ENCODE results near the gene ARVCF.

Gene ARVCF

DNA sequence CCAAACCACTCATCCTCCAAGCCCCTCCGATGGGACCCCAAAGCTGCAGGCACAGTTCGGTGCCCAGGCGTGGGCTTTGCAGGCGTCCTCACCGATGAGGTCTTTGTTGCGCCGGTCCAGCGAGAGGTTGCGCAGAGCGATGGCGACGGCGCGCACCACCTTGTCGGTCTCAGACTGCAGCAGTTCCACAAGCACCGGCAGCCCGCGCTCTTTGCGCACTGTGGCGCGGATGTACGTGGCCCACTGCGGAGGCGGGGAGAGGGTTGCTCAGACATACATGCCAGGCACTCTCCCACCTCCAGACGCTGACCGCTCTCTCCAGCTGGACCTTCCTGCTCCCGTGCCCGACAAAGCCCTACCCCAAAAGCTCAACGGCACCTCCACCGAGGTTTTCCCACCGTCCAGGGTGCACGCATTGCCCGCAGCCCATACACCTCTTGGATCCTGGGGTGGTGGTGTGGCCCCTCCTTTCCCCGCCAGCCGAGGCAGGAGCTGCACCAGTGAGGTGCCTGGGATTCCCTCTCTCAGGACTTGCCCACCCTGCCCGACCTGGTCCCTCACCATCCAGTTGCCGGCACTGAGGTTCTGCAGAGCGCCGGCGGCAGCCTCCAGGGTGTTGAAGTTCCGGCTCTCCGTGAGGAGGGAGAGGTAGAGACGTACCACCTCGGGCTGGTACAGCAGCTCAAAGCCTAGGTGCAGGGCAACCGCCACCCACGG is 42.9 kb downstream of the ARVCF start:
- DNase-seq (ENCODE audit: low spot score): no peak

DNA sequence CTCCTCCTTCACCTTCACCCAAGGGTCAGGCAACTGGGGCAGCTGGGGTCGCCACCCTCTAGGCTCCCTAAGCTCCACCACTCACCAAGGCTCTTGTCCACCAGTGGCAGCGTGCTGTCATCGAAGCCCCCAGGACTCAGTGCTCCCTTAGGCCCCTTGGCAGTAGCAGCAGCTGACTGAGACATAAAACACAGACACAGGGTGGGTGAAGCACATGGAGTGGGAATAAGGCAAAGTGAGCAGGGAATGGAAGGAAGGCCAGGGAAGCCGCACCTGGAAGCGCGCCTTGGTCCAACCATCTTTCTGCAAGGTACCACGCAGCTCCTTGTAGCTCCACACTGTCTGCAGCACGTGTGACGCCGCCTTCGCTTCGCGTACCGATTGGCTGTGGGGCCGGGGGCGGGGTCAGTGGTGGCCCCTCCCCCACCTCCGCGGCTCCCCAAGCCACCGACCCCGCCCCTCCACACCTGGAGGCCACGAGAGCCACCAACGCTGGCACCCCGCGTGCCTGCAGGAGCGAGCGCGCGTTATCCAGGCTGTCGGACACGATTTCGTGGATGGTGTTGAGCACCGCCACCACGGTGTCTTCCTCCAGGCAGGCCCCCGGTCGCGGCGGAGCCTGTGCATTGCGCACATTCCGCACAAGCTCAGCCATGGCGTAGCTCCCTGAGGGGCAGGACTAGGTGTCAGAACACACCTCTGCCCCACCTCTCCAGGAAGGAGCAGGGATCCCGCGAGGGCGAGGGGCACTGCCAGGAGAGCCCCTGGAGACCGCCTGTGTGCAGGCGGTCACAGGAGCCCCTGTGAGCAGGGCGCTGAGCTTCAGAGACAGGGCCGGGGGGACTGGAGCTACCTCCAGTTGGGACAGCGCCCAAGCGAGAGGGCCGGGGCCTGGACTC is 43.7 kb downstream of the ARVCF start:
- DNase-seq (ENCODE audit: low spot score): no peak

- no peak for DNase-seq (ENCODE audit: low spot score)
Measured at GRCh38 chr22:19972251-19972650, 44.4 kb downstream of the ARVCF start.

DNA sequence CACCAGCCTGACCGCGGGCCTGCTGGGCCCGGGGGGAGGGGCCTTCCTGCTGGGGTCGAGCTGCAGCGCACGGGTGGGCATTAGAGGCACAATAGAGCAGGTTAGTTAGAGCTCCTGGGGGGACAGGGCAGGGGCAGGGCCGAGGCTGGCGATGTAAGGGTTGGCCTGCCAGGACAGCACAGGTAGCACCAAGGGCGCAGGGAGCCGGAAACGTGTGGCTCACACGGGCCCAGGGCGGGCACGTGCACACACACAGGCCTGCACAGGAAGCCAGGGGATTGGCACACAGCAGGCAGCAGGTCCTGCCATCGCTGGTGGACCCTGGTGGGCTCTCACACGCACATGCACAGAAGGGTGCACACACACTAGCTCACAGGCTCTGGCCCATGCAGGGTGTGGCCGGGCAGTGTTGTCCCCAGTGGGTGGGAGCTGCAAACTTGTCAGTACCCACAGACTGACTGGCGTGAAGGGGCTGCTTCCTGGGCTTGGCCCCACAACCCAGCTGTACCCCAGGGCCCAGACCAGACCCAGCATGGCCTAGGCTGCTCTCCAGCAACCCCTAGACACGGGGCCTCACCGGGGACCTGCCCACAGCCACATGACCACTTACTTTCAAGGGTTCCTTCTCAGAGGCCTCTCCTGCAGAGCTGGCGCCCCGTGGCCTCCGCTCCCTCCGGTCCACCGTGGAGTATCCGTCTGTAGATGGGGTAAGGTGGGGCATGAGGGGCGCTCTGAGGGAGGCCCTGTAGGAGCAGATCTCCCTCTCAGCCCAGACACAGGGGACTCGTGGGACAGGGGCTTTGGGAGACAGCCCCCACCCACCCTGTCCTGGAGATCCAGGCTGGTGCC is 45.1 kb downstream of the ARVCF start:
- no peak for DNase-seq (ENCODE audit: low spot score)

DNA sequence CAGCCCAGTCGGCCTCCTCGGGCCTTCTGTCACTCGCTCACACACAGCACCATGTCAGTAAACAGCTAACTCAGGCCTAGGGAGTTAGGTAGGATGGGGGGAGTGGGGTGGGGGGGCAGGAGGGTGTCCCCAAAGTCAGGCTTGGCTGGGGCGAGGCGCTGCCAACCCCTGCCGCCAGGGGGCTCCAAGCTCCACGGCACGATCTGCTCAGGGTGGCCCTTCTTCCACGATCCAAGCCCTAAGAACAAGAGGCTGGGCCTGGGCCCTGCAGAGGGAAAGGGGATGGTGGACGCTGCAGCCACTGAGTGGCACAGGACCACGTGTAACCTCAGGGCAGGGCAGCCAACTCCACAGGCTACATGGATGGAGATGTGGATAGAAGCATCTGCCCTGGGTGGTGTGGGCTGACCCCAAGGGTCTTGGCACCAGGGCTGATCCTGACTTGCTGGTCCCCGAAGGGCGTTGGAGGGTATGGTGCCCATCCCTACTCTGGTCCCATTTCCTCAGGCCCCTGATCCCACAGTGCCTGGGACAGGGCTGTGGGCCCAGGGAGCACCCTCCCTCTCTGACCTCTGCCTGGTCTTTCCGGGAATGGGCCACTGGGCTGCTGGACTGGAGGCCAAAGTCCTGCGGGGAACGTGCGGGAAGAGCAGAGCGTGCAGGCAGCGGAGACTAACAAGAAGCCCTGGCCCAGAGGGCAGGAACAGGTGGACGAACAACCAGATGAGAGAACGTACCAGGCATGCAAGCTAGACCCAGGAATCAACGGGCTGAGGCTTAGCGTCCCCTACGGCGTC is 45.9 kb downstream of the ARVCF start:
- DNase-seq (ENCODE audit: low spot score): peak; percentile 78

DNA sequence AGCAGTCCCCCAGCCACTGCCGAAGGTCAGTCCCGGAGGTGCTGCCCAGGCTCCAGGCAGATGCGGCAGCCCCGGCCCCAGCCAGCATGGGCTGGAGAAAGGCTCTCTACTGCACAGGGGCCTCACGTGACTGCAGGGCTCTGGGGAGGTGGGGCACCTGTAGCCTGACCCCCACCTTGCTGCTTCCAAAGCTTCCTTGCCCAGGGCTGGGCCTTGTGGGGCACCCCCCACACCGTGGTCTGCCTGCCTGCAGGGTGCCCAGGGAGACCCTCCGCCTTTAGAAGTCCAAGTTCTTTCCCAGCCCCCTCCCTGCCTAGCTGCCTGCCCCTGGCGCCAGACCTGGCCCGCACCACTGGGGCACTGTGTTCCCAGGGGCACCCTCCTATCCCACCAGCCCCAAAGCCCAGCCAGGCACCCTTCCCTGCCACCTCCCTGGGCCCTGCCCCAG is 46.6 kb downstream of the ARVCF start:
- no peak for DNase-seq (ENCODE audit: low spot score)

- DNase-seq (ENCODE audit: low spot score): no peak
Measured at GRCh38 chr22:19969141-19969928, 47.3 kb downstream of the ARVCF start.

DNA sequence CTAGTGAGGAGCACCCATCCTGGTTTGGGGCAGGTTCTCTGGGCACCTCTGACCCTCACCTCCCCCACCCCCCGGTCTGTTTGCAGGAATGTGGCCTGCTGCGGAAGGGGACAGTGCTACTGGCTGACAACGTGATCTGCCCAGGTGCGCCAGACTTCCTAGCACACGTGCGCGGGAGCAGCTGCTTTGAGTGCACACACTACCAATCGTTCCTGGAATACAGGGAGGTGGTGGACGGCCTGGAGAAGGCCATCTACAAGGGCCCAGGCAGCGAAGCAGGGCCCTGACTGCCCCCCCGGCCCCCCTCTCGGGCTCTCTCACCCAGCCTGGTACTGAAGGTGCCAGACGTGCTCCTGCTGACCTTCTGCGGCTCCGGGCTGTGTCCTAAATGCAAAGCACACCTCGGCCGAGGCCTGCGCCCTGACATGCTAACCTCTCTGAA is 48.2 kb downstream of the ARVCF start:
- no peak for DNase-seq (ENCODE audit: low spot score)

GRCh38 chr22:19967850-19968449 is 48.7 kb downstream of the ARVCF start:
- DNase-seq (ENCODE audit: low spot score): no peak

GRCh38 chr22:19966908-19967750 is 49.5 kb downstream of the ARVCF start:
- DNase-seq (ENCODE audit: low spot score): no peak

GRCh38 chr22:19965771-19966709 is 50.6 kb downstream of the ARVCF start:
- DNase-seq (ENCODE audit: low spot score): no peak

GRCh38 chr22:19964701-19965386 is 51.8 kb downstream of the ARVCF start:
- no peak for DNase-seq (ENCODE audit: low spot score)

DNA sequence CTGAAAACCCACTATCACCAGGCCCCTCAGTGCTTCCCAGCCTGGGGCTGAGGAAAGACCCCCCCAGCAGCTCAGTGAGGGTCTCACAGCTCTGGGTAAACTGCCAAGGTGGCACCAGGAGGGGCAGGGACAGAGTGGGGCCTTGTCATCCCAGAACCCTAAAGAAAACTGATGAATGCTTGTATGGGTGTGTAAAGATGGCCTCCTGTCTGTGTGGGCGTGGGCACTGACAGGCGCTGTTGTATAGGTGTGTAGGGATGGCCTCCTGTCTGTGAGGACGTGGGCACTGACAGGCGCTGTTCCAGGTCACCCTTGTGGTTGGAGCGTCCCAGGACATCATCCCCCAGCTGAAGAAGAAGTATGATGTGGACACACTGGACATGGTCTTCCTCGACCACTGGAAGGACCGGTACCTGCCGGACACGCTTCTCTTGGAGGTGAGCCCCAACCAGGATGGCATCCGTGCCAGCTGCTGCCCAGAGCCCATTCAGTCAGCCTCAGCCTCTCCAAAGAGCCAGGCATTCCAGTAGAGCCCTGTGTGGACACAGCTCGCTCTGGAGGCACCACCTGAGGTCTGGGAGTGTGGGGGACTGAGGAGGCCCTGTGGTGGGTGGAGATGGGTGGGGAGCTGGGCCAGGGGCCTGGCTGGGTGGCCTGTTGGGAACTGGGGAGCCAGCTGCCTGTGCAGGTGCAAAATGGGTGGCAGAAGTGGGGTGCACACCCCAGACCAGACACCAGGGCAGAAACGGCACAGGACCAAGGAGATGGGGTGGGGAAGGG is 52.6 kb downstream of the ARVCF start:
- DNase-seq (ENCODE audit: low spot score): no peak

GRCh38 chr22:19962909-19963806 is 53.5 kb downstream of the ARVCF start:
- DNase-seq (ENCODE audit: low spot score): no peak

DNA sequence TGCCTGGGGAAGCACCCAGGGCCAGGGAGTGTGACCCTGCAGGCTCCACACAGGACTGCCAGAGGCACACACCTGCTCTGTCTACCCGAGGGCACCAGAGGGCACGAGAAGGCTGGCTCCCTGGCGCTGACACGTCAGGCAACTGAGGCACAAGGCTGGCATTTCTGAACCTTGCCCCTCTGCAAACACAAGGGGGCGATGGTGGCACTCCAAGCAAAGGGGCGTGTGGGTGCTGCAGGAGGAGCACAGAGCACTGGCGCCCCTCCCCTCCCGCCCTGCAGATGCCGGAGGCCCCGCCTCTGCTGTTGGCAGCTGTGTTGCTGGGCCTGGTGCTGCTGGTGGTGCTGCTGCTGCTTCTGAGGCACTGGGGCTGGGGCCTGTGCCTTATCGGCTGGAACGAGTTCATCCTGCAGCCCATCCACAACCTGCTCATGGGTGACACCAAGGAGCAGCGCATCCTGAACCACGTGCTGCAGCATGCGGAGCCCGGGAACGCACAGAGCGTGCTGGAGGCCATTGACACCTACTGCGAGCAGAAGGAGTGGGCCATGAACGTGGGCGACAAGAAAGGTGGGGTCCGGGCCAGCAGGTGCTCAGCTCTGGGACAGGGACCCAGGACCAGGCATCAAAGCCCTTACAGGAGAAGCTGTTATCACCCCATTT is 54.2 kb downstream of the ARVCF start:
- DNase-seq (ENCODE audit: low spot score): peak; percentile 90

All from Ammon's horn (tissue), 1 donor.